Activated gamma-delta T cell (primary cell): ENCODE results near the gene HPRT1.

Source experiments
- DNase-seq: peaks from one replicate; lab custom pipeline; 2025; lab: John Stamatoyannopoulos, UW

Gene HPRT1

GRCh38 chrX:134543288-134543687 lies 83.3 kb downstream of the HPRT1 start:
- DNase-seq: no peak

- no peak for DNase-seq
Observed at GRCh38 chrX:134544135-134544512, 84.2 kb downstream of the HPRT1 start.

- no peak for DNase-seq
Observed at GRCh38 chrX:134544513-134545151, 84.7 kb downstream of the HPRT1 start.

- DNase-seq: no peak
Observed at GRCh38 chrX:134545510-134545909, 85.5 kb downstream of the HPRT1 start.

- DNase-seq: no peak
Observed at GRCh38 chrX:134546187-134546586, 86.2 kb downstream of the HPRT1 start.

- no peak for DNase-seq
Observed at GRCh38 chrX:134547047-134547679, 87.2 kb downstream of the HPRT1 start.

- DNase-seq: no peak
Observed at GRCh38 chrX:134548257-134549201, 88.6 kb downstream of the HPRT1 start.
